H9 (cell line): ENCODE data around the gene DMD. TPM values are rescaled to one million over a fixed set of nuclear protein-coding genes. Genes with fewer than 3 reads are reported as not detected.

ENCODE experiments used
- DNase-seq: peaks from one replicate; pipeline ENCODE4 v3.0.0-alpha.2; 2017
- H2AFZ ChIP-seq: one replicate; pipeline ENCODE4 v1.6.1; 2013; ENCODE audit warnings: mild to moderate bottlenecking, low read length, control low read depth, moderate library complexity
- H2AK5ac ChIP-seq: 2 replicates; pipeline ENCODE4 v1.6.1; 2013; ENCODE audit warnings: low read length, control low read depth, mixed read lengths; ENCODE audit not compliant: insufficient read length
- H2BK120ac ChIP-seq: one replicate; pipeline ENCODE4 v1.6.1; 2013; ENCODE audit warnings: low read depth, mild to moderate bottlenecking, low read length, control low read depth, inconsistent platforms; ENCODE audit not compliant: poor library complexity, severe bottlenecking
- H2BK12ac ChIP-seq: 2 replicates; pipeline ENCODE4 v1.6.1; 2013; ENCODE audit warnings: low read length, control low read depth, mixed read lengths, low read depth; ENCODE audit not compliant: insufficient read length
- H2BK15ac ChIP-seq: 2 replicates; pipeline ENCODE4 v1.6.1; 2013; ENCODE audit warnings: low read depth, low read length, control low read depth
- H2BK20ac ChIP-seq: one replicate; pipeline ENCODE4 v1.6.1; 2013; ENCODE audit warnings: low read depth, mild to moderate bottlenecking, low read length, control low read depth, inconsistent platforms; ENCODE audit not compliant: poor library complexity, severe bottlenecking
- H2BK5ac ChIP-seq: 2 replicates; pipeline ENCODE4 v1.6.1; 2013; ENCODE audit warnings: low read length, control low read depth, mixed read lengths; ENCODE audit not compliant: insufficient read length
- H3K14ac ChIP-seq: 2 replicates; pipeline ENCODE4 v1.6.1; 2013; ENCODE audit warnings: low read length, control low read depth; ENCODE audit not compliant: insufficient read depth
- H3K18ac ChIP-seq: 2 replicates; pipeline ENCODE4 v1.6.1; 2013; ENCODE audit warnings: low read depth, mild to moderate bottlenecking, mixed read lengths, low read length, control low read depth; ENCODE audit not compliant: insufficient read length
- H3K23ac ChIP-seq: 2 replicates; pipeline ENCODE4 v1.6.1; 2013; ENCODE audit warnings: low read length, control low read depth, mixed read lengths, low read depth; ENCODE audit not compliant: insufficient read length
- H3K23me2 ChIP-seq: 2 replicates; pipeline ENCODE4 v1.6.1; 2013; ENCODE audit warnings: low read depth, mild to moderate bottlenecking, mixed read lengths, low read length, control low read depth; ENCODE audit not compliant: insufficient read length, poor library complexity, severe bottlenecking
- H3K27ac ChIP-seq: 2 replicates; pipeline ENCODE4 v1.5.1; 2013; ENCODE audit warnings: low read length, control low read depth, mixed read lengths, low read depth; ENCODE audit not compliant: insufficient read length
- H3K27me3 ChIP-seq: 2 replicates; pipeline ENCODE4 v1.6.1; 2013; ENCODE audit warnings: low read length, control low read depth, inconsistent platforms; ENCODE audit not compliant: insufficient read depth
- H3K4ac ChIP-seq: 2 replicates; pipeline ENCODE4 v1.6.1; 2013; ENCODE audit warnings: low read depth, mild to moderate bottlenecking, control low read depth, inconsistent platforms, low read length, moderate library complexity
- H3K4me1 ChIP-seq: 2 replicates; pipeline ENCODE4 v1.6.1; 2013; ENCODE audit warnings: low read length, control low read depth, inconsistent platforms; ENCODE audit not compliant: insufficient read depth
- H3K4me2 ChIP-seq: 2 replicates; pipeline ENCODE4 v1.6.1; 2013; ENCODE audit warnings: low read length, control low read depth, mixed read lengths; ENCODE audit not compliant: insufficient read length, insufficient read depth
- H3K56ac ChIP-seq: 2 replicates; pipeline ENCODE4 v1.6.1; 2013; ENCODE audit warnings: low read depth, mild to moderate bottlenecking, mixed read lengths, low read length, control low read depth; ENCODE audit not compliant: insufficient read length
- H3K79me1 ChIP-seq: 2 replicates; pipeline ENCODE4 v1.6.1; 2013; ENCODE audit warnings: low read depth, mild to moderate bottlenecking, moderate library complexity, low read length, control low read depth, inconsistent platforms; ENCODE audit not compliant: insufficient read depth, poor library complexity, severe bottlenecking
- H3K79me2 ChIP-seq: 2 replicates; pipeline ENCODE4 v1.6.1; 2013; ENCODE audit warnings: low read length, control low read depth, inconsistent platforms; ENCODE audit not compliant: insufficient read depth
- H3K9ac ChIP-seq: 2 replicates; pipeline ENCODE4 v1.6.1; 2013; ENCODE audit warnings: low read length, control low read depth, mixed read lengths; ENCODE audit not compliant: insufficient read length; ENCODE audit errors: extremely low read depth
- H3K9me3 ChIP-seq: one replicate; pipeline ENCODE4 v1.6.1; 2013; ENCODE audit warnings: low read depth, low read length, inconsistent platforms; ENCODE audit not compliant: control insufficient read depth
- H3T11ph ChIP-seq: one replicate; pipeline ENCODE4 v1.6.1; 2013; ENCODE audit warnings: mild to moderate bottlenecking, low read length, control low read depth, inconsistent platforms
- H4K20me1 ChIP-seq: one replicate; pipeline ENCODE4 v1.6.1; 2013; ENCODE audit not compliant: control insufficient read depth, insufficient read length, insufficient read depth
- H4K5ac ChIP-seq: 2 replicates; pipeline ENCODE4 v1.6.1; 2013; ENCODE audit warnings: low read depth, mild to moderate bottlenecking, mixed read lengths, low read length, control low read depth; ENCODE audit not compliant: insufficient read length
- H4K8ac ChIP-seq: replicated peaks from 2 replicates; pipeline ENCODE4 v1.6.1; 2013; ENCODE audit warnings: low read length, control low read depth, mixed read lengths, low read depth; ENCODE audit not compliant: insufficient read length
- H4K91ac ChIP-seq: 2 replicates; pipeline ENCODE4 v1.6.1; 2013; ENCODE audit warnings: low read depth, mild to moderate bottlenecking, moderate library complexity, mixed read lengths, low read length, control low read depth; ENCODE audit not compliant: insufficient read length
- H3K27ac Mint-ChIP-seq, 3 experiments: 2 replicates in 2 of 3; 3 replicates in 1 of 3; pipeline ENCODE4 v1.8.0; 2020 to 2021; ENCODE audit warnings: mixed read lengths in 3 of 3, mild to moderate bottlenecking in 1 of 3, moderate library complexity in 1 of 3
- H3K27me3 Mint-ChIP-seq: 2 replicates; pipeline ENCODE4 v1.8.0; 2021; ENCODE audit warnings: low read depth, mild to moderate bottlenecking, moderate library complexity, mixed read lengths
- H3K36me3 Mint-ChIP-seq, 3 experiments: 2 replicates in 2 of 3; 3 replicates in 1 of 3; pipeline ENCODE4 v1.8.0; 2020 to 2021; ENCODE audit warnings: low read depth in 3 of 3, mixed read lengths in 3 of 3; ENCODE audit not compliant: insufficient read depth in 1 of 3
- H3K4me1 Mint-ChIP-seq, 2 experiments: 2 replicates each; pipeline ENCODE4 v1.8.0; 2020; ENCODE audit warnings: mixed read lengths in 2 of 2
- H3K4me3 Mint-ChIP-seq, 2 experiments: 2 replicates in 1 of 2; 3 replicates in 1 of 2; pipeline ENCODE4 v1.8.0; 2020 to 2021; ENCODE audit warnings: mild to moderate bottlenecking in 2 of 2, mixed read lengths in 2 of 2, moderate library complexity in 1 of 2
- H3K9me3 Mint-ChIP-seq, 2 experiments: 2 replicates in 1 of 2; 3 replicates in 1 of 2; pipeline ENCODE4 v1.8.0; 2020; ENCODE audit warnings: mild to moderate bottlenecking in 2 of 2, mixed read lengths in 2 of 2, moderate library complexity in 1 of 2
- CTCF ChIP-seq: fragments of 200-600 bp; sonication (generic); conservative IDR thresholded peaks from 3 replicates; pipeline ENCODE4 v1.8.0; 2021; ENCODE audit warnings: antibody characterized with exemption, mild to moderate bottlenecking
- WGBS: extraction: QIAGEN DNeasy Blood & Tissue Kit; methylation state at CpG from one replicate; pipeline ENCODE4 v1.1.7; 2013; ENCODE audit warnings: missing lambda C conversion rate, low lambda C conversion rate, mixed read lengths; ENCODE audit not compliant: insufficient read length; ENCODE audit errors: extremely low coverage; 5-methylcytosine and 5-hydroxymethylcytosine counted together
- total RNA-seq: library from RNA; stranded (reverse); gene quantifications from 2 replicates; pipeline ENCODE4 v1.2.1, GENCODE V29; 2021

DMD gene
- total RNA-seq, 1 experiment from 2014 or later: 3.8 TPM

DNA sequence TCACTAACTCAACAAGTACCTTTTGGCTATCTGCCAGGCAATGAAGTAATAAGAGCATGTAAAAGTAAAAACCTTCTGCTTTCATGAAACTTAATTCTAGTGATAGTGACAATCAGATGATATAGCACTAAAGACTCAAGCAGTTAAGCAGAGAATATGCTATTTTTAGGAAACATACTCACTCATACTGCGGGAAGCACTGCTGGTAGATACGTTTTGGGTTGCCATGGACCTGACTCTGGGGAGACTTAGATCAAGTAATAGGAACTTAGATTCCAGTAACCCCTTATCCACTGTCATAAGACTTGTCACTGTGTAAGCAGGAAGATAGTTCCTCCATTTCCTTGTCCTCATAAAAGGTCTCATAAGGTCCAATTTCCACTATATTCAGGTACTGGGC is 386.3 kb downstream of the DMD start:
- H2AFZ ChIP-seq: no peak overlapping the region
- H3K27ac Mint-ChIP-seq: no peak overlapping the region
- TF ChIP-seq CTCF: no peak

More for the DNA sequence above, 386.3 kb downstream of the DMD start:
- Histone ChIP-seq H3K4ac (no peak overlapping the region), H3K27me3 (no peaks in the 10 kb centered on the region), H2BK120ac (no peak overlapping the region), H3K18ac (no peak overlapping the region), H3K79me1 (no peaks in the 10 kb centered on the region), H2BK15ac (no peak overlapping the region), H2BK5ac (no peak overlapping the region), H2BK12ac (no peak overlapping the region), H3K23me2 (no peaks in the 10 kb centered on the region), H3K9me3 (no peaks in the 10 kb centered on the region), H3K79me2 (no peaks in the 10 kb centered on the region), H3K4me1 (no peaks in the 10 kb centered on the region), H2AK5ac (no peak overlapping the region), H3K4me2 (no peak overlapping the region), H4K5ac (no peak overlapping the region), H3K56ac (no peak overlapping the region), H3K23ac (no peak overlapping the region), H4K8ac (no peak overlapping the region), H2BK20ac (no peak overlapping the region), H3K27ac (no peak overlapping the region), H4K91ac (no peak overlapping the region), H3K9ac (no peak overlapping the region), H4K20me1 (no peaks in the 10 kb centered on the region), H3K14ac (no peak overlapping the region), H3T11ph (no peak overlapping the region)
- DNase-seq: no peak
- Mint-ChIP-seq H3K36me3 (no peaks in the 10 kb centered on the region), H3K27me3 (no peaks in the 10 kb centered on the region), H3K9me3 (peaks cover under 1 to 2% of the 10 kb centered on the region in 2 experiments; a peak in 3 of 5 replicates), H3K4me3 (no peak overlapping the region), H3K4me1 (no peaks in the 10 kb centered on the region)
- no CpG with 5 or more reads among the region's 2 CpGs for WGBS
